ENCODE data around the gene MIB2. TPM values are rescaled to one million over a fixed set of nuclear protein-coding genes. Genes with fewer than 3 reads are reported as not detected.

The MIB2 gene
- total RNA-seq, 1 experiment from 2014 or later, result 32.4 TPM

DNA sequence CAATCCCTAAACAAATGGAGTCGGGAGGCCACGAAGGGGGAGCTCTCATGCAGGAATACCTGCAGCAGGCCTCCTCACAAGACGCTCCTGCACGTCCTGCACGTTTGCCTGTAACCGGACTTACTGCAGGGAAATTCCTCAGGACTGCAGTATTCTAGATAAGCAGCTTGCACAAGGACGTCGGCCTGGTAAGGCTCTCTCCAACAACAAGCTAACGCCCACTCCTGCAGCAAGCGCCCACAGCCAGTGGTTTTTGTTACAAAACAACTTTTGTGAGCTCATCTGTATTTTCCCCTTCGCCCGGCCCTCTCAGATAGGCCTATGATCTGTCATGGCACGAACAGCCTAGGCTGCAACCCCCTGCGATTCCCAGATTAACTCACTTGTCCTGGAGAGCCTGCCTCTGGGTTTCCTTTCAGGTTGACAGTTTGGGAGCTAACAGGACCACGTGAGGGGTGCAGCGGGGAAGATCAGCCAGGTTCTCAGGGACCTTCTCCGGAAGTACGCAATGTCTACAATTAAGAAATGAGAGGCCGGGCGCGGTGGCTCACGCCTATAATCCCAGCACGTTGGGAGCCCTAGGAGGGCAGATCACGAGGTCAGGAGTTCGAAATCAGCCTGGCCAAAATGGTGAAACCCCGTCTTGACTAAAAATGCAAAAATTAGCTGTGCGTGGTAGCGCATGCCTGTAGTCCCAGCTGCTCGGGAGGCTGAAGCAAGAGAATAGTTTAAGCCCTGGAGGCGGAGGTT is 921 bp upstream of the MIB2 start:
- Mint-ChIP-seq H3K9me3 (ENCODE audit: unreplicated experiment) (no peaks in the 10 kb centered on the region), H3K4me3 (ENCODE audit: unreplicated experiment) (peak overlapping the region; percentile 89), H3K27me3 (ENCODE audit: insufficient read depth, unreplicated experiment) (no peaks in the 10 kb centered on the region), H3K4me1 (ENCODE audit: low read depth, unreplicated experiment) (peaks cover 7% of the 10 kb centered on the region), H3K36me3 (ENCODE audit: insufficient read depth, unreplicated experiment) (peaks cover 28% of the 10 kb centered on the region), H3K27ac (ENCODE audit: unreplicated experiment) (peak overlapping the region; percentile 97)
- no peaks in the 10 kb centered on the region for H3K27me3 ChIP-seq (replicated peaks; ENCODE audit: control insufficient read depth, insufficient read depth, low read length)
- BruUV-seq (replicated peaks), result no TSS peak
- TF ChIP-seq, protein P1, sequence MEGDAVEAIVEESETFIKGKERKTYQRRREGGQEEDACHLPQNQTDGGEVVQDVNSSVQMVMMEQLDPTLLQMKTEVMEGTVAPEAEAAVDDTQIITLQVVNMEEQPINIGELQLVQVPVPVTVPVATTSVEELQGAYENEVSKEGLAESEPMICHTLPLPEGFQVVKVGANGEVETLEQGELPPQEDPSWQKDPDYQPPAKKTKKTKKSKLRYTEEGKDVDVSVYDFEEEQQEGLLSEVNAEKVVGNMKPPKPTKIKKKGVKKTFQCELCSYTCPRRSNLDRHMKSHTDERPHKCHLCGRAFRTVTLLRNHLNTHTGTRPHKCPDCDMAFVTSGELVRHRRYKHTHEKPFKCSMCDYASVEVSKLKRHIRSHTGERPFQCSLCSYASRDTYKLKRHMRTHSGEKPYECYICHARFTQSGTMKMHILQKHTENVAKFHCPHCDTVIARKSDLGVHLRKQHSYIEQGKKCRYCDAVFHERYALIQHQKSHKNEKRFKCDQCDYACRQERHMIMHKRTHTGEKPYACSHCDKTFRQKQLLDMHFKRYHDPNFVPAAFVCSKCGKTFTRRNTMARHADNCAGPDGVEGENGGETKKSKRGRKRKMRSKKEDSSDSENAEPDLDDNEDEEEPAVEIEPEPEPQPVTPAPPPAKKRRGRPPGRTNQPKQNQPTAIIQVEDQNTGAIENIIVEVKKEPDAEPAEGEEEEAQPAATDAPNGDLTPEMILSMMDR (IDR thresholded peaks at IDR 0.05; ENCODE audit: insufficient read depth in 1 of 2, low read depth in 1 of 2, low read length in 1 of 2, severe bottlenecking in 1 of 2, unreplicated experiment in 1 of 2), result no peak
- peak in 1 of 2 experiments; percentile 30 for DNase-seq
- H3K36me3 ChIP-seq (ENCODE audit: control insufficient read depth, insufficient read depth, low read length), result no peaks in the 10 kb centered on the region
- CTCF ChIA-PET, result no interaction called here
- intact Hi-C loops (cut with micrococcal nuclease; ENCODE audit: unreplicated experiment), result no loop called here
- no peaks in the 10 kb centered on the region for H3K9me3 ChIP-seq
- H3K4me1 ChIP-seq, result 0 out of 2 replicates have a peak, but pooled peaks cover 9% of the 10 kb centered on the region
- H3K4me3 ChIP-seq (ENCODE audit: low read depth, low read length), result peak overlapping the region; percentile 70
- POLR2A ChIA-PET, result interaction anchor here (0.7 to 1.1 kb wide), 2 partner anchors 195 to 239 kb away, joined by 5 to 6 read pairs; partner anchors contain the start of gene AURKAIP1

DNA sequence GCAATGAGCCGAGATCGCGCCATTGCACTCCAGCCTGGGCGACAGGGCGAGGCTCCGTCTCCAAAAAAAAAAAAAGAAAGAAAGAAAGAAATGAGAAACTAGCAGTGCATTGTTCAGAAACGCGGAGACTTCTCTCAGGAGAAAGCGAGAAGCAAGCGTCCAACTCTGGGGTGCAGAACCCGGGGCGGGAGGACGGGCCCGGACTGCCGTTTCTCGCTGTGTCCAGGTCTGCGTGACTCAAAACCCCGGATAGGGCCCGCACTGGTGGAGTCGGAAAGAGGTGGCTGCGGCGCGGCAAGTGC is 395 bp upstream of the MIB2 start:
- no peaks in the 10 kb centered on the region for H3K36me3 ChIP-seq (ENCODE audit: control insufficient read depth, insufficient read depth, low read length)
- H3K27me3 Mint-ChIP-seq (ENCODE audit: insufficient read depth, unreplicated experiment), result no peaks in the 10 kb centered on the region
- H3K4me1 ChIP-seq, result 0 out of 2 replicates have a peak, but pooled peaks cover 9% of the 10 kb centered on the region
- peak overlapping the region; percentile 97 for H3K27ac Mint-ChIP-seq (ENCODE audit: unreplicated experiment)
- H3K9me3 Mint-ChIP-seq (ENCODE audit: unreplicated experiment), result no peaks in the 10 kb centered on the region
- peaks cover 7% of the 10 kb centered on the region for H3K4me1 Mint-ChIP-seq (ENCODE audit: low read depth, unreplicated experiment)
- no peaks in the 10 kb centered on the region for H3K27me3 ChIP-seq (replicated peaks; ENCODE audit: control insufficient read depth, insufficient read depth, low read length)
- TF ChIP-seq, protein P1 (IDR thresholded peaks at IDR 0.05; ENCODE audit: insufficient read depth in 1 of 2, low read depth in 1 of 2, low read length in 1 of 2, severe bottlenecking in 1 of 2, unreplicated experiment in 1 of 2), result no peak
- no peak for DNase-seq
- intact Hi-C loops (cut with micrococcal nuclease; ENCODE audit: unreplicated experiment), result no loop called here
- CTCF ChIA-PET, result no interaction called here
- BruUV-seq (replicated peaks), result no TSS peak
- H3K36me3 Mint-ChIP-seq (ENCODE audit: insufficient read depth, unreplicated experiment), result peaks cover 28% of the 10 kb centered on the region
- no peaks in the 10 kb centered on the region for H3K9me3 ChIP-seq
- H3K4me3 ChIP-seq (ENCODE audit: low read depth, low read length), result peak overlapping the region; percentile 70
- H3K4me3 Mint-ChIP-seq (ENCODE audit: unreplicated experiment), result peak overlapping the region; percentile 89
- POLR2A ChIA-PET, result interaction anchor here (1.1 kb wide), 1 partner anchor 240 kb away, joined by 6 read pairs; the partner anchor contains the start of gene AURKAIP1

DNA sequence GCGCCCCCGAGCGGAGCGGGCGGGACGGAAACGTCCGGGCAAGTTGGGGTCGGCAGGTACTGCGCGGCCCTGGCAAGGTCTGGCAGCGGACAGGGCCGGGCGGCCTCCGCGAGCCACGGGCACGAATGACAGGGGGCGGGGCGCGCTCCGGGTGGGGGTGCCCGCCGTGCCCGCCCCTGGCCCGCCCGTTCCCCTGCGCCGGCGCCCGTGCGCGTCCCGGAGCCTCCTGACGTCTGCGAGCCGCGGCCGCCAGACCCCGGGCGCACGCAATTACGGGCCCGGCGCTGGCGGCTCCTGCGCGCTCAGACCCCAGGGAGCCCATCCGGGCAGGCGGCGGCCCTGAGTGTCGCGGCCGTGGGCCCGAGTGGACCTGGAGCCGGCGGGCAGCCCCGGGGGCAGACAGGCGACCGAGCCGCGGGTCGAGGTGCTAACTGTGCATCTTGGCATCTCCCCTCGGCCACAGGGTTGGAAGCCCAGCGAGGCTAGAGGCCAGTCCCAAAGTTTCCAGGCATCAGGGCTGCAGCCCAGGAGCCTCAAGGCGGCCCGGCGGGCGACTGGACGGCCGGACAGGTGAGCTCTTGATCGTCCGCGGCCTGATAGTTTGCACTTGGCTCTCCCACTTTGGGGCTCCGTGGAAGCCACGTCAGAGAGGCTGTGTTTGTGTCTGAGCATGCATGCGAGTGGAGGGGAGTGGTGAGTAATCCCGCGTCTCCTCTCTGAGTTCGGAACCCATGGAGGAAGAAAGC is 918 bp downstream of the MIB2 start:
- Histone ChIP-seq H3K36me3 (ENCODE audit: control insufficient read depth, insufficient read depth, low read length) (no peaks in the 10 kb centered on the region), H3K27me3 (replicated peaks; ENCODE audit: control insufficient read depth, insufficient read depth, low read length) (no peaks in the 10 kb centered on the region), H3K4me1 (0 out of 2 replicates have a peak, but pooled peaks cover 9% of the 10 kb centered on the region), H3K4me3 (ENCODE audit: low read depth, low read length) (peak overlapping the region; percentile 70), H3K9me3 (no peaks in the 10 kb centered on the region)
- peaks cover 28% of the 10 kb centered on the region for H3K36me3 Mint-ChIP-seq (ENCODE audit: insufficient read depth, unreplicated experiment)
- peak overlapping the region; percentile 66 for H3K4me3 Mint-ChIP-seq (ENCODE audit: unreplicated experiment)
- ChIA-PET CTCF (no interaction called here), POLR2A (interaction anchor here (0.5 to 0.7 kb wide), 2 partner anchors 91 to 241 kb away, joined by 4 to 6 read pairs; no protein-coding TSS in a partner anchor)
- no peak overlapping the region for H3K27ac Mint-ChIP-seq (ENCODE audit: unreplicated experiment)
- intact Hi-C loops (cut with micrococcal nuclease; ENCODE audit: unreplicated experiment), result no loop called here
- H3K4me1 Mint-ChIP-seq (ENCODE audit: low read depth, unreplicated experiment), result peaks cover 7% of the 10 kb centered on the region
- TF ChIP-seq, protein P1 (IDR thresholded peaks at IDR 0.05; ENCODE audit: insufficient read depth in 1 of 2, low read depth in 1 of 2, low read length in 1 of 2, severe bottlenecking in 1 of 2, unreplicated experiment in 1 of 2), result no peak
- DNase-seq, result peak in 1 of 2 experiments; percentile 36
- no peaks in the 10 kb centered on the region for H3K27me3 Mint-ChIP-seq (ENCODE audit: insufficient read depth, unreplicated experiment)
- no TSS peak for BruUV-seq (replicated peaks)
- no peaks in the 10 kb centered on the region for H3K9me3 Mint-ChIP-seq (ENCODE audit: unreplicated experiment)

All from Caco-2 (cell line).